Tibial artery (tissue), 4 donors: ENCODE measurements around the gene PTPN22.

Experiments used
- DNase-seq, 2 donors: peaks; one replicate each; pipeline ENCODE4 v3.0.0-alpha.2; 2019
- H3K27ac ChIP-seq, 2 donors: fragments of 200-600 bp; sonication (generic) in 1 of 2; 1 replicate in 1 of 2; 2 replicates in 1 of 2; pipeline ENCODE4 v1.5.1; 2018 to 2019; ENCODE audit warnings: mild to moderate bottlenecking in 1 of 2
- H3K27me3 ChIP-seq, 2 donors: fragments of 200-600 bp; sonication (generic) in 1 of 2; one replicate each; pipeline versions ENCODE4 v1.5.1 to v1.6.0; 2016 to 2019
- H3K36me3 ChIP-seq, 3 donors: fragments of 200-600 bp; sonication (generic) in 2 of 3; one replicate each; pipeline ENCODE4 v1.5.1; 2016 to 2019; ENCODE audit warnings: mild to moderate bottlenecking in 2 of 3
- H3K4me1 ChIP-seq, 4 donors: fragments of 200-600 bp; sonication (generic) in 2 of 4; 1 replicate in 3 of 4; 2 replicates in 1 of 4; pipeline ENCODE4 v1.5.1; 2016 to 2019
- H3K4me3 ChIP-seq, 2 donors: fragments of 200-600 bp; sonication (generic) in 1 of 2; 1 replicate in 1 of 2; 2 replicates in 1 of 2; pipeline ENCODE4 v1.5.1; 2018 to 2019; ENCODE audit warnings: mild to moderate bottlenecking in 2 of 2
- H3K9me3 ChIP-seq, 3 donors: fragments of 200-600 bp; sonication (generic) in 1 of 3; one replicate each; pipeline ENCODE4 v1.5.1; 2016 to 2019
- intact Hi-C: fragments of 100-400 bp; cut with DNase I; formaldehyde crosslinking; loops from one replicate; pipeline ENCODE4 v1.15.0; 2023; ENCODE audit warnings: low total_unique reads
- TF ChIP-seq, protein P1 (sequence below), 2 experiments: fragments of 200-600 bp in 1 of 2; fragments of 450-650 bp in 1 of 2; IDR thresholded peaks; one replicate each; pipeline ENCODE4 v1.5.1; 2017 to 2019; ENCODE audit warnings: antibody characterized with exemption in 2 of 2, mild to moderate bottlenecking in 1 of 2, moderate library complexity in 1 of 2

Gene PTPN22

DNA sequence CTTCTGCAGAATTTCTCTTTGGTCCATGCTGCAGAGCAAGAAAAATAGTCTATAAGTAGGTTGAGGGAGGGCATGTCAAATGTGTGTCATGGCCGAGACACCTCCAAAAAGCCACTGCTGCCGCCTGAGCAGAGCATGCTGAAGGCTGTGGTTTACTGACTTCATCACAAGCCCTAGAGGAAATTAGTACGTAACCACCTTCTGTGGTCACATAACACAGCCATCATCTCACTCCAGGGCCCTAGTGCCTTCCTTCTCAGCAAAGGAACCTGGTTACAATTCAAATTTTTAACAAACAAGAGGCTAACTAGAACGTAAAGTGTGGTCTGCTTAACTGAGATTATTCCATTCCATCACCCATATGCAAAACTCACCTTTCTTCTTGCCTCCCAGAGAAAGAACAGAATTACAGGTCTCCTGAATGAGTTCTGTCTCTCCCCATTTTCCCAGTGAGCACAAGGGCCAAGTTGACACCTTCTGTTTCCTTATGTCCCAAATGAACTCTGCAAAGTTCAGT, at the start of gene PTPN22:
Gene PTPN22, minus strand, starts transcription at position 116 of the 517 bp plus-strand sequence.
- TF ChIP-seq, protein P1, sequence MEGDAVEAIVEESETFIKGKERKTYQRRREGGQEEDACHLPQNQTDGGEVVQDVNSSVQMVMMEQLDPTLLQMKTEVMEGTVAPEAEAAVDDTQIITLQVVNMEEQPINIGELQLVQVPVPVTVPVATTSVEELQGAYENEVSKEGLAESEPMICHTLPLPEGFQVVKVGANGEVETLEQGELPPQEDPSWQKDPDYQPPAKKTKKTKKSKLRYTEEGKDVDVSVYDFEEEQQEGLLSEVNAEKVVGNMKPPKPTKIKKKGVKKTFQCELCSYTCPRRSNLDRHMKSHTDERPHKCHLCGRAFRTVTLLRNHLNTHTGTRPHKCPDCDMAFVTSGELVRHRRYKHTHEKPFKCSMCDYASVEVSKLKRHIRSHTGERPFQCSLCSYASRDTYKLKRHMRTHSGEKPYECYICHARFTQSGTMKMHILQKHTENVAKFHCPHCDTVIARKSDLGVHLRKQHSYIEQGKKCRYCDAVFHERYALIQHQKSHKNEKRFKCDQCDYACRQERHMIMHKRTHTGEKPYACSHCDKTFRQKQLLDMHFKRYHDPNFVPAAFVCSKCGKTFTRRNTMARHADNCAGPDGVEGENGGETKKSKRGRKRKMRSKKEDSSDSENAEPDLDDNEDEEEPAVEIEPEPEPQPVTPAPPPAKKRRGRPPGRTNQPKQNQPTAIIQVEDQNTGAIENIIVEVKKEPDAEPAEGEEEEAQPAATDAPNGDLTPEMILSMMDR (IDR thresholded peaks at IDR 0.05), result no peak
- H3K27ac ChIP-seq, result no peak within 1 kb of the TSS
- no peaks in the 10 kb centered on the region for H3K27me3 ChIP-seq
- H3K4me3 ChIP-seq, result peak within 1 kb of the TSS in 1 of 2 donors; percentile 9
- H3K4me1 ChIP-seq, result no peaks in the 10 kb centered on the region
- no peaks in the 10 kb centered on the region for H3K36me3 ChIP-seq
- intact Hi-C loops, result no loop called here
- DNase-seq, result peak in 1 of 2 donors; percentile 31
- no peaks in the 10 kb centered on the region for H3K9me3 ChIP-seq

DNA sequence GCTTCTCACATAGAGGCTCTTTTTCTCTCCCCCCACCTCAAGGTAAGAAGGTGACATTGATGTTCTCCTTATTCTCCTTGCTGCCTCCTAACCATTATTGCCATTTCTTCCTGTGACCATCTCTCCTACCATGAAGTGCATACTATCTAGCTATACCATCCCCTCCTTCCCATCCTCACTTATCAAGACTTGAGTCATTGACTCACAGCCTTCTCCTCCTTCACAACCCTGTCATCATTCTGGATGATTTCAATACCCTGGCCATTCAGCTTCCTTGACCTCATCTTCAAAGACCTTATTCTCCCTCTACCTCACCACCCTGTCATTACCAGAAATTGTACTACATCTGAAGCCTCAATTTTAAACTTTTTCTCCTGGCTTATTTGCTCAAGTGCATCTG, 46.7 kb upstream of the PTPN22 start:
- TF ChIP-seq, protein P1 (IDR thresholded peaks at IDR 0.05), result no peak
- H3K4me3 ChIP-seq, result no peak overlapping the region
- no peak overlapping the region for H3K27ac ChIP-seq
- no peaks in the 10 kb centered on the region for H3K27me3 ChIP-seq
- no peak for DNase-seq
- H3K36me3 ChIP-seq, result no peaks in the 10 kb centered on the region
- peaks cover 0 to 3% (median 2%) of the 10 kb centered on the region in 4 donors for H3K4me1 ChIP-seq
- intact Hi-C loops, result no loop called here
- no peaks in the 10 kb centered on the region for H3K9me3 ChIP-seq

DNA sequence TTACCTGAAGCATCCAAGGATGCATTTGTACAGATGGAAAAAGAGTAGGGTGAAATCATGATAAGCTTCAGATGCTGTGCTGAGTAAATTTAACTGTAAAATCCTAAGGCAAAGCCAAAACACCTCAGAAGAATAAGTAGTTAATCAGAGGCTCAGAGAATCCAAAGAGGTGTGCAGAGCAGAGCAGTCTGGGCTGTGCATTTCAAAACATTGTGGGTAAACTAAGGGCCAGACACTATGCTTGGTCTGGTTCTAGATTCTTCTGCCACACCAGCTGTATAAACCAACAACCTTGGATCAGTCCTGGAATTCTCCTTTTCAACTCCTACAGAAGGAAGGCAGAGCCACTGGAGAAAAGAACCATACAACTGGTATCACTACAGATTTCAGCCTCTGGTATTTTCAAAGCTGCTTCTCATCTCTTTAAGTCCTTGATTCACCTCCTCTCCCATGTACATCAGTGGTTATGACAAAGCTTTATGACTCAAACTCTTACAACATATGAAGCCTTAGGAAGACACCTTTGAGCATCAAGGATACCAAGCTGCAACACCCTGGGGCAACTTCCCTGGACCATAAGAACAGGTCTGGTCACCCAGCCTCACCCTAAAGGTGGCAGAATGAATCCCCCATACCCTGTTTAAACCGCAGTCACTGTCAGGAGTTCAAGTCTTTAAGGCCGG, 46.0 kb upstream of the PTPN22 start:
- Histone ChIP-seq H3K36me3 (no peaks in the 10 kb centered on the region), H3K27me3 (no peaks in the 10 kb centered on the region), H3K4me3 (no peak overlapping the region), H3K27ac (no peak overlapping the region), H3K9me3 (no peaks in the 10 kb centered on the region), H3K4me1 (peaks cover 0 to 10% (median 9%) of the 10 kb centered on the region in 4 donors)
- TF ChIP-seq, protein P1 (IDR thresholded peaks at IDR 0.05), result no peak
- DNase-seq, result no peak
- intact Hi-C loops, result no loop called here

DNA sequence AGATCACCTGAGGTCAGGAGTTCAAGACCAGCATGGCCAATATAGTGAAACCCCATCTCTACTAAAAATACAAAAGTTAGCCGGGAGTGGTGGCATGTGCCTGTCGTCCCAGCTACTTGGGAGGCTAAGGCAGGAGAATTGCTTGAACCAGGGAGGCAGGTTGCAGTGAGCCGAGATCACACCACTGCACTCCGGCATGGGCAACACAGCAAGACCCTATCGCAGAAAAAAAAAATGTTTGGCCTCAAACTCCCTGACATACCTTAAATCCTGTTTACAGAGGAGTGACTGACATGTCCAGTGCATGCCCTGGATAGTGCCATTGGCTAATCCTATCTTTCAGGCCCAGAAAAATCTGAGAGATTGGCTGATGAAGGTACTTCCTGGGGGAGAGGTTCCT, 45.5 kb upstream of the PTPN22 start:
- H3K27me3 ChIP-seq, result no peaks in the 10 kb centered on the region
- peaks cover 0 to 16% (median 11%) of the 10 kb centered on the region in 4 donors for H3K4me1 ChIP-seq
- no peak for DNase-seq
- H3K27ac ChIP-seq, result no peak overlapping the region
- TF ChIP-seq, protein P1 (IDR thresholded peaks at IDR 0.05), result no peak
- no peak overlapping the region for H3K4me3 ChIP-seq
- peaks cover 0 to 3% (median 1%) of the 10 kb centered on the region in 3 donors for H3K36me3 ChIP-seq
- H3K9me3 ChIP-seq, result no peaks in the 10 kb centered on the region
- intact Hi-C loops, result no loop called here

DNA sequence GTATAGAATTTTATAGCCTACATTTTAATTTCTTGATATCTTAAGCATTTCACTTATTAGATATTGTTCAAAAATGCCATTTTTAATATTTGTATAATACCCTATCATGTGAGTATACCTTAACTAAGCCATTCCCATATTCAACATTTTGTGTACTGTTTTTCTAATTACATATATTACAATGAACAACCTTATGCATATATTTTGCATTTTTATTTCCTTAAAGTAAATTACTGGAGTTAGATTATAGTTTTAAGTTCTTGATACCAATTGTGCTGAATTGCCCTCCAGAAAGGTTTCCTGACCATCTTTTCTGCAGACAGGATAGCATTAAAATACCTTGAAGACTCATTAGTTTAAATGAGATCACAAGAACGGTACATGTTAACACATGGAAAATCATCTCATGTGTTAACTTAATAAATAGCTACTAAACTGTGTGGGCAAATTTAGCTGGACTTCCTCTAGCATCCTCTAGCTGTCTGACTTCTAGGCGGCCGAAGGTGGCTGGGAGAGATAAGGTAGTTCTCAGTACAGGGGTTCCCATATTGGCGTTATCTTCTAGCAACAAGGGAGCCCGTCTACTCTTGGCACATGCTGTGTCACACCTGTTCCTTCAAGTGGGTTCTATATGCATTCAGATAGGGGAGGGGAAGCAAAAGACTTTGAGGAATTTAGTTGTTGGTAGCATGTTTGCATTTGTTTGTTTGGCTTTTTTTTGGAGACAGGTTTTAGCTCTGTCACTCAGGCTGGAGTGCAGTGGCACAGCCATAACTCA, 42.6 kb upstream of the PTPN22 start:
- H3K27ac ChIP-seq, result peak overlapping the region in 1 of 2 donors; percentile 85
- no peaks in the 10 kb centered on the region for H3K27me3 ChIP-seq
- no peak for DNase-seq
- peaks cover 0 to 24% (median 17%) of the 10 kb centered on the region in 3 donors for H3K36me3 ChIP-seq
- intact Hi-C loops, result no loop called here
- TF ChIP-seq, protein P1 (IDR thresholded peaks at IDR 0.05), result no peak
- H3K4me1 ChIP-seq, result peaks cover 0 to 19% (median 11%) of the 10 kb centered on the region in 4 donors
- H3K4me3 ChIP-seq, result no peak overlapping the region
- H3K9me3 ChIP-seq, result no peaks in the 10 kb centered on the region
